MG63 (cell line): ENCODE measurements around the gene USP8. TPM values are rescaled to one million over a fixed set of nuclear protein-coding genes. Genes with fewer than 3 reads are reported as not detected.
"Not testable (repeated sequence)": the region's sequence is repeated elsewhere in the genome, so short reads cannot be mapped to it uniquely, and the experiment has no call there.

ENCODE experiments used
- DNase-seq: peaks from one replicate; pipeline ENCODE4 v3.0.0-alpha.2; 2020
- H3K27me3 ChIP-seq: fragments of 250-450 bp; sonication (Bioruptor Pico); 2 replicates; pipeline ENCODE4 v1.5.1; 2020; ENCODE audit warnings: mild to moderate bottlenecking, moderate library complexity
- H3K36me3 ChIP-seq: fragments of 250-450 bp; sonication (Bioruptor Pico); 2 replicates; pipeline ENCODE4 v1.5.1; 2020; ENCODE audit warnings: mild to moderate bottlenecking, moderate library complexity
- H3K4me3 ChIP-seq: fragments of 250-450 bp; sonication (Bioruptor Pico); 2 replicates; pipeline ENCODE4 v1.5.1; 2020; ENCODE audit warnings: mild to moderate bottlenecking, moderate library complexity
- H3K9me3 ChIP-seq: fragments of 250-450 bp; sonication (Bioruptor Pico); 2 replicates; pipeline ENCODE4 v1.5.1; 2020; ENCODE audit warnings: mild to moderate bottlenecking, moderate library complexity
- total RNA-seq: library from RNA; depleted of rRNA; stranded (reverse); fragments of >200 nt; shearing (Covaris generic); gene quantifications from 2 replicates; pipeline ENCODE4 v1.2.3, GENCODE V29; 2014; ENCODE audit warnings: low replicate concordance; rRNA removed

Gene USP8
- 48.0 and 81.2 TPM in 2 replicates for total RNA-seq

DNA sequence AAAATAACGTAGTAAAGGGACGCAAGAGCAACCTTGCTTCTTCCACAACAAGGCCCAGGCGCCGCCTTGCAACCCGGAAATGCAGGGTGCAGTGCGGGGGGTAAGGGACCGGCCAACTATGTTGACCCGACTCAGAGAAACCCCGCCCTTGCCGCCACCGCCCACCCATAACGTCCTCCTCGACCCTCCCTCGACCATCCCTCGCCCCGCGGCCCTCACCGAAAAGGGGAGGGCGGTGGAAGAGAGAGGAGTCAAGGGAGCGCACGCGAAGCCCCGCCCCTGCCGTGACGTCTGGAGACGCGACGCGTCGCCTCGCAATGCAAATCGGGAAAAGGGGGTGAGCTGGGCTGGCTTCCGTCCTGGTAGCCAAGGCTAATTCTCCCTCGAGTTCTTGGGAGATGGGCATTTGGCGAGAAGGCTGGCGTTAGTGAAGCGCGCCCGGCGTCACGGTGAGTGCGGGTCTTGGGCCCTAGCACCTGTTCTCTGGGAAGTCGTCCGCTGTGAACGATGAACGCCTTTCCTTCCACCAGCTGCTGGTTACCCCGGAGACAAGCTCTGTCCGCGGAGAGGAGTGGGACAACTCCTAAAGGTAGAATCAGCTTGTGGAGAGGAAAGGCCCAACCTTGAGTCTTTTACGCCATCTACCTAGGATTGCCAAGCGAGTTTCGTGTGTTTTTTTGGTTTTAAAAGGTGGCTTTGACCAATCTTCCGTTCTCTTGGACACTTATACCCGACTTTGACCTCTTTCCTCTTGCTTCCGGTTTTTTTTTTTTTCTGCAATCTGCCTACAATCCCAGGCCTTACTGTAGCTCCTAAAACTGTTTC, at the start of gene USP8:
Gene USP8, plus strand, starts transcription at position 340 of the 825 bp plus-strand sequence. CDS start 14,669 bp downstream, outside the sequence.
- DNase-seq = peak; percentile 99
- peak within 1 kb of the TSS; percentile 99 for H3K4me3 ChIP-seq
- peaks cover 14% of the 10 kb centered on the region for H3K36me3 ChIP-seq

DNA sequence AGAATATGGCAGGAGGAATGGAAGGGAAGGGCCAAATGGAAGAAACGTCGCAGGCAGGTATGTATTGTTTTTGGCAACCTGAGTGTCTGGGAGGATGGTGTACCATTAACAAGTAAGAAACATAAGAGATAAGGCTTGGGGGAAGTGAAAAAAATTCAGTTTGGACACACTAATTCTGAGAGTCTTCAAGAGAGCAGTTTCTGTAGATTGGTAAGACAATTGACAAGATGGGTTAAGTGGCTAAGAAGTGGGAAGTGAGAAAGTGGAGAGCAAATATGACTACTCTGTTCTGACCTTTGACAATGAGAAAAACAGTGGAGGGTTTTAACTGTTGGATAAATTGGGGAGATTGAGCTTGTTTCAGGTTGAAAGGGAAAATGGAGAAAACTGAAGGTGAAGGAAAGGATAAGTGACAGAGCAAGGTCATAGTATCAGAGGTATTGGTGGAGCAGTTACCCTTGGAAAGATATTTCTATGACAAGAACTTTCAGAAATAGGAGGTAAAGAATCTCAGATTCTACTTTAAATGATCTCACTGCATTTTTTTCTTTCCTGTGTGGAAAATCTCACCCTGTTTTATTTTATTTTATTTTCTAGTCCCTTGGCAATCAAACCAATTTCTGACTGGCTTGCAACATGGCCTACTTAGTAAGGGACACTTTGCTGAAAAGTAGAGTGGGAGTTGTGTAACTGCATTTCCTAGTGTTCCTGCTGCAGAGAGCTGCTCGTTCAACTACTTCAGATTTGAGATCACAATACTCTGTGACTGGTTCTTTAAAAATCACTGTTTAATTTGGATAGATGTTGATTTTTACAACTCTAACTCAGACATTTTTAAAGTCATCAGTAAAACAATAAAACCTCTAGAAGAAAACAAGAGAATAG, 46.1 kb upstream of the USP8 start:
- Histone ChIP-seq H3K27me3 (no peaks in the 10 kb centered on the region), H3K4me3 (no peak overlapping the region), H3K9me3 (no peaks in the 10 kb centered on the region), H3K36me3 (no peaks in the 10 kb centered on the region)
- no peak for DNase-seq

More for the DNA sequence above, at the start of gene USP8:
- H3K9me3 ChIP-seq = no peaks in the 10 kb centered on the region
- no peaks in the 10 kb centered on the region for H3K27me3 ChIP-seq

DNA sequence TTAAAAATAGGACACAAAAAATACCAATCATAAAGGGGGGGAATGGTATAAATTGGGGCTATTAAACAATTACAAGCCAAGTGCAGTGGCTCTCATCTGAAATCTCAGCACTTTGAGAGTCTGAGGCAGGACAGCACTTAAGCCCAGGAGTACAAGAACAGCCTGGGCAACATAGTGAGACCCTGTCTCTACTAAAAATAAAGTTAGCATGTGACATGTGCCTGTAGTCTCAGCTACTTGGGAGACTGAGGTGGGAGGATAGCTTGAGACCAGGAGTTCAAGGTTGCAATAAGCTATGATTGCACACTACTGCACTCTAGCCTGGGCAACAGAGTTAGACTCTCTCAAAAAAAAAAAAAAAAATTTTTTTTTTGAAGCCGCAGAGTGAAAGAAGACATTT, 45.4 kb upstream of the USP8 start:
- no peaks in the 10 kb centered on the region for H3K27me3 ChIP-seq
- no peaks in the 10 kb centered on the region for H3K9me3 ChIP-seq
- no peaks in the 10 kb centered on the region for H3K36me3 ChIP-seq
- no peak for DNase-seq
- H3K4me3 ChIP-seq = no peak overlapping the region

DNA sequence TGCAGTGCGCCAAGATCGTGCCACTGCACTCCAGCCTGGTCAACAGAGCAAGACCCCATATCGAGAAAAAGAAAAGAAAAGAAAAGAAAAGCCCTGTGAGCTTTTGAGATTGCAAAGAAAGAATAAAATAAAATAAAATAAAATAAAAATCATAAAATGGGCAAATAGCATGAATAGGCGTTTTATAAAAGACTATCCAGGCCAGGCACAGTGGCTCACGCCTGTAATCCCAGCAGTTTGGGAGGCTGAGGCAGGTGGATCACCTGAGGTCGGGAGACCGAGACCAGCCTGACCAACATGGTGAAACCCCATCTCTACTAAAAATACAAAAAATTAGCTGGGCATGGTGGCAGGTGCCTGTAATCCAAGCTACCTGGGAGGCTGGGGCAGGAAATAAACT, 44.8 kb upstream of the USP8 start:
- not testable (repeated sequence) for H3K9me3 ChIP-seq, H3K4me3 ChIP-seq, H3K27me3 ChIP-seq, DNase-seq, H3K36me3 ChIP-seq

DNA sequence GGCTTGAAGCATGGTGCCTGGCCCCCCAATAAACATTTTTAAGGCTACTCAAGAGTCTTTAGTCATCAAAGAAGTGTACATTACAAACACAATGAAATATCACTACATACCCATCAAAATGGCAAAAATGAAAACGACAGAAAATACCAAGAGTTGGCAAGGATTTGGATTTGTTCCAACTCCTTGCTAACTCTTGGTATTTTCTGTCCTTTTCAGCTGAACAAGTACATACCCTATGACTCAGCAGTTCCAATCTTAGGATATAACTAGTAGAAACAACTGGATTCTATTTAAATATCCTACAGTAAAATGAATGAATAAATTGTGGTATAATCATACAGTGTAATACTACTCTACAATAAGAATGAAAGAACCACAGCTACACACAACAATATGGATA, 44.1 kb upstream of the USP8 start:
- no peaks in the 10 kb centered on the region for H3K36me3 ChIP-seq
- H3K9me3 ChIP-seq = no peaks in the 10 kb centered on the region
- H3K27me3 ChIP-seq = no peaks in the 10 kb centered on the region
- no peak for DNase-seq
- H3K4me3 ChIP-seq = no peak overlapping the region

DNA sequence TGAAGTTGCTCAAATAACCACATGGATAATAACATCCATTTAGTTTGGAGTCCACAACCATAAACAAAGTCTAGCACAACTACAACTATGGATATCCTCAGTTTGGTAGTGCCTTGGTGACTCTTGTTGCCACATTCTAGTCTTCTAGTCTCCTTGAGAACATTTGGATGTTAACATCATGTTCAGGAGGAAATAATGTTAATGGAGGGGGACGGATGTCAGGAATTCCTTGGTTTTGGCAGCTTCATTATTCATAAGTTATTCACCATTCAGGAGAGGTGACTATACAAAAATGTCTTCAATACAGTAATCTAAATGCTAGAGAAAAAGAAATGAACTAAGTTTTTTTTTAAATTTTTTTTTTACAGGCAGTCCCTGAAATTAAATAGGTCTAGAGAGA, 42.8 kb upstream of the USP8 start:
- Histone ChIP-seq H3K36me3 (no peaks in the 10 kb centered on the region), H3K27me3 (no peaks in the 10 kb centered on the region), H3K9me3 (no peaks in the 10 kb centered on the region), H3K4me3 (no peak overlapping the region)
- DNase-seq = no peak

DNA sequence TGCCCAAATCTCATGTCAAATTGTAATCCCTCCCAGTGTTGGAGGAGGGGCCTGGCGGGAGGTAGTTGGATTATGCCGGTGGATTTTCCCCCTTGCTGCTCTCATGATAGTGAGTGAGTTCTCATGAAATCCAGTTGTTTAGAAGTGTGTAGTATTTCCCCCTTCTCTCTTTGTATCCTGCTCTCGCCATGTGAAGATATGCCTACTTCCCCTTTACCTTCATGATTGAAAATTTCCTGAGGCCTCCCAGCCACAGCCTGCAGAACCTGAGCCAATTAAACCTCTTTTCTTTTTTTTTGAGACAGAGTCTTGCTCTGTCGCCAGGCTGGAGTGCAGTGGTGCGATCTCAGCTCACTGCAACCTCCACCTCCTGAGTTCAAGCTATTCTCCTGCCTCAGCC, 41.8 kb upstream of the USP8 start:
- H3K9me3 ChIP-seq, H3K36me3 ChIP-seq, H3K4me3 ChIP-seq, H3K27me3 ChIP-seq, DNase-seq: not testable (repeated sequence)

DNA sequence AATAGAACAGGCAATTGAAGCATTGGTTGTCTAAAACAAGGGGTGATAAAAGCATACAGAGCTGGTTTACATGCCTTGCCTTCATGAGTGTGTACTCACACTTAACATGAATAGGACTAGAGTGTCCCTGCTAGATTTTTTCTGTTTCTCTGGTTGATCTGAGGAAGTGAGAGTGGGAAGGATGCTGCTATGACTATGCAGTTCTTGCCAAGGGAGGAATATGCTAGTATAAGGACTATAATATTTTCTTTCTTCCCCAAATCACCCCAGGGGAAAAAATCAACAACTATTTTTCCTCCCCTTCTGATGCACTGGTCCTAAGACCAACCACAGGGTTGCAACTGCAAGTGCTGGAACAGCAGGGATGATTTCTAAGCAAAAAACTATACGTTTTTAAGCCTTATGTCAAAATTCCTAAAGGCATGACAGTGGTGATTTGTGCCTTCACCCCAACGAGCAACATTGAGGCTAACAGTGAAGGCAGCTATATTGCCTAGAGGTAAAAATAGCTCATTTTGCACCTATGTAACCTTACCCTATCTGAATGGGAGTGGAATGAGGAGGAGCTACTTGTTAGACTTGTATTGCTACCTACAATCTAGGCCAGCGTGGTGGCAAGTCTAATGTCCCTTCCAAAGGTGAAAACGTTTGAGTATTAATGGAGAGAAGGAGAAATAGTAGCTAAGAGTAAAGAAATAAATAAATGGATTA, 33.5 kb upstream of the USP8 start:
- Histone ChIP-seq H3K4me3 (no peak overlapping the region), H3K27me3 (no peaks in the 10 kb centered on the region), H3K9me3 (no peaks in the 10 kb centered on the region), H3K36me3 (no peaks in the 10 kb centered on the region)
- DNase-seq = no peak

DNA sequence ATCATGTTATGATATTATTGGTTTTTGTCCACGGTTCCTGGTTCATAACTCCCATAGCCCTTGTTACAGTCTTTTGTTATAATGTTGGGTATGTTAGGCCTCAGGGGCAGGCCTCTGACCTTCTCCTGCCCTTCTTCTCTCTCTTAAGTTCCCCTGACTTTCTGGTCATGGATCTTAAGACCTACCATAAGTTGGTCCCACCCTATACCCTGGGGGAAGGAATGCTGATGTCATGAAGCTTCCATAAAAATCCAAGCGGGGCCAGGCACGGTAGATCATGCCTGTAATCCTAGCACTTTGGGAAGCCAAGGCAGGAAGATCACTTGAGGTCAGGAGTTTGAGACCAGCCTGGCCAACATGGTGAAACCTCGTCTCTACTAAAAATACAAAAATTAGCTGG, 32.6 kb upstream of the USP8 start:
- not testable (repeated sequence) for DNase-seq, H3K36me3 ChIP-seq

DNA sequence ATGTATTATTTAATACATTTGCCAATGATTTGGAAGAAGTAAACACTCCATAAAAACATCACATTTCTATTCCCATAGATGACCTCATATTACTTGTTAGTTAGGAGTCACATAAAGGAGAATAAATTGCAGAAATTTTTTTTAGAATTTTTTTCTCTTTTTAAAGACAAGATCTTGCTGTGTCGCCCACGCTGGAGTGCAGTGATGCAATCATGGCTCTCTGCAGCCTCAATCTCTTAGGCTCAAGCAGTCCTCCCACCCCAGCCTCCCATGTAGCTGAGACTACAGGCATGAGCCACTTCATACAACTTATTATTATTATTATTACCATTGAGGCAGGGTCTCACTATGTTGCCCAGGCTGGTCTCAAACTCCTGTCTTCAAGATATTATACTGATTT, 12.3 kb upstream of the USP8 start:
- DNase-seq = no peak
- no peaks in the 10 kb centered on the region for H3K36me3 ChIP-seq

More for the DNA sequence above, 32.6 kb upstream of the USP8 start:
- not testable (repeated sequence) for H3K9me3 ChIP-seq, H3K27me3 ChIP-seq, H3K4me3 ChIP-seq

DNA sequence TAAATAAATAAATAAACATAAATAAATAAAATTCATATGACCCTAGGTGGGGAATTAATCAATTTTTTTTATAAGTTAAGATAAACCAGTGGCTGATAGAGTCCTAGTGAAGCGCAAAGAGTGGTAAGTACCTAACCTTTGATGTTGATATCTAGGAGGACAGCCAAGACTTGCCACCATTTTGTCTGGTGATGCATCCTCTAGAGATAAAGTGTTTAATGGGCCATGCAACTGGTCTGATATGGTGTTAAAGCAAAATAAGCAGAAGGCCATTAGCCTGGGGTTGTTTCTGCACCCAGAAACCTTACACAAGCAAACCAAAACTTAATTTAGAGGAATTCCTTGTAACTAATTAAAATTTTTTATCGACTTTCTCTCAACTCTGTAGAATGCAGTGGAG, 9.6 kb upstream of the USP8 start:
- Histone ChIP-seq H3K4me3 (no peak overlapping the region), H3K27me3 (no peaks in the 10 kb centered on the region; the same call in 1 of the 2 replicates), H3K9me3 (no peaks in the 10 kb centered on the region), H3K36me3 (no peaks in the 10 kb centered on the region)
- no peak for DNase-seq

More for the DNA sequence above, 12.3 kb upstream of the USP8 start:
- Histone ChIP-seq H3K27me3 (no peaks in the 10 kb centered on the region; the same call in 1 of the 2 replicates), H3K9me3 (no peaks in the 10 kb centered on the region), H3K4me3 (no peak overlapping the region)

DNA sequence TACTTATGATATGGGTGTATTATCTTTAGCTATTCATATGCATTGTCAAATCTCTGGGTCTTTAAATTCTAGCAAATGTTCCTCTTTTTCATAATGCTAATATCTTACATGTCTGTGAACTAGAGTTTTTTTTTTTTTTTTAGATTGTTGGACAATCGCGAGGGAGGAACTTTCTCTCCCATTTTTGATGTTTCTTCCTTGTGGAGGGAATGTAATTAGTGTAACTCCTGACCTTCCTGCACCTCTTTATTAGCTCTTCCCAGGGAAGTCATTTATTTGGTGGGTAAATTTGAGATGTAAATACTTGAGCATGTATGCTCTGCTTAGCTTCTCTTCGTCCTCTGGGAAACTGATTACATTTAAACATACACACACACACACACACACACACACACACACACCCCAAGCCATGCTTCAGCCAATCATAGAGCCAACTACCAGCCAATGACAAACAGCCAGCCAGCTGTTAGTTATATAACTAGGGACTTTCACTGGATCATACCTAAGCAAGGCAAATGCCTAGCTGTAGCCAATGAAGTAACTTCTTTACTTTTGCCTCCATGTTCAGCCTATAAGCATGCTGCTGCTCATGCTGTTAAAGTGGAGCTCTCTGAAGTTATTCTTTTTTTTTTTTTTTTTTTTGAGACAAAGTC, 8.3 kb upstream of the USP8 start:
- Histone ChIP-seq H3K9me3 (no peaks in the 10 kb centered on the region), H3K36me3 (no peaks in the 10 kb centered on the region), H3K4me3 (no peak overlapping the region), H3K27me3 (no peaks in the 10 kb centered on the region)
- no peak for DNase-seq

DNA sequence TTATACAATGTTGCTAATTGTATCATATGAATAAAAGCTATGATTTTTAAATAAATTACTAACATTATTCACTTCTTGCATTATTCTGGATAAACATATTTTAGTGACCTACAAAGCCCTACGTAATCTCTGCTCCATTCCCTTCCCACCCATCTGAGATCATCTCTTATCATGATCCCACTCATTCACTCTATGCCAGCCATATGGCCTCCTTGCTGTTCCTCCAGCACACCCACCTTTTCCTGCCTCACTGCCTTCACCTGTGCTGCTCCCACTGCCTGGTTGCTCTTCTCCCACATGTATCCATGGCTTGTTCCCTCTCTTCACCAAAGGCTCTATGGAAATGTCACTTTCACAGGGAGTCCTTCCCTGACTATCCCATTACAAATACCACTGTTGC, 7.3 kb upstream of the USP8 start:
- Histone ChIP-seq H3K9me3 (no peaks in the 10 kb centered on the region), H3K27me3 (no peaks in the 10 kb centered on the region), H3K36me3 (no peaks in the 10 kb centered on the region), H3K4me3 (no peak overlapping the region)
- no peak for DNase-seq

DNA sequence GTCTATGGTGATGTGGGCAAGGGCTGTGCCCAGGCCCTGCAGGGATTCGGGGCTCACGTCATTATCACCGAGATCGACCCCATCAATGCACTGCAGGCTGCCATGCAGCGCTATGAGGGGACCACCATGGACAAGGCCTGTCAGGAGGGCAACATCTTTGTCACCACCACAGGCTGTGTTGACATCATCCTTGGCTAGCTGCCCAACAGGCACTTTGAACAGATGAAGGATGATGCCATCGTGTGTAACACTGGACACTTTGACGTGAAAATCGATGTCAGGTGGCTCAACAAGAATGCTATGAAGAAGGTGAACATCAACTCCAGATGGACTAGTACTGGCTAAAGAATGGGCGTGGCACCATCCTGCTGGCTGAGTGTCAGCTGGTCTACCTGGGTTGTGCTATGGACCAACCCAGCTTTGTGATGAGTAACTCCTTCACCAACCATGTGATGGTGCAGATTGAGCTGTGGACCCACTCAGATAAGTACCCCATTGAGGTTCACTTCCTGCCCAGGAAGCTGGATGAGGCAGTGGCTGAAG, 6.1 kb upstream of the USP8 start:
- Histone ChIP-seq H3K9me3 (no peaks in the 10 kb centered on the region), H3K4me3 (no peak overlapping the region), H3K36me3 (no peaks in the 10 kb centered on the region), H3K27me3 (no peaks in the 10 kb centered on the region)
- no peak for DNase-seq

DNA sequence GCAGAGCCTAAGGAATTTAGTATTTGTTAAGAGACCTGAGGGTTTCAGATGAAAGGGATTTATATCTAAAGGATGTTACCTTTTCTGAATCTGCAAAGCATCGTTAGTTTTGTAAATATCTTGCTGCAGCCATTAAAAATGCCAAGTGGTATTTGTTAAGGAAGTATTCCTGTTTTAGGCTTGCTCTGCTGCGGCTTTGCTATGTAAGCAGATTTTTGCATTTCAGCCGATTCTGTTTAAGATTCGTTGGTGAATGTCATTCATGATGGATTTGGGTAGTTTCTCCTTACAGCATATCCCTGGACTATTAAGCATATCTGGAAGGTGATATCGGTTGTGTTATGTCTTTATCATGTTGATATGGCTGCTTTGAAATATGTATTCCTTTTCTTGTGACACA, 1.0 kb downstream of the USP8 start:
- Histone ChIP-seq H3K36me3 (peaks cover 14% of the 10 kb centered on the region), H3K9me3 (no peaks in the 10 kb centered on the region), H3K27me3 (no peaks in the 10 kb centered on the region), H3K4me3 (peak overlapping the region; percentile 99)
- no peak for DNase-seq

DNA sequence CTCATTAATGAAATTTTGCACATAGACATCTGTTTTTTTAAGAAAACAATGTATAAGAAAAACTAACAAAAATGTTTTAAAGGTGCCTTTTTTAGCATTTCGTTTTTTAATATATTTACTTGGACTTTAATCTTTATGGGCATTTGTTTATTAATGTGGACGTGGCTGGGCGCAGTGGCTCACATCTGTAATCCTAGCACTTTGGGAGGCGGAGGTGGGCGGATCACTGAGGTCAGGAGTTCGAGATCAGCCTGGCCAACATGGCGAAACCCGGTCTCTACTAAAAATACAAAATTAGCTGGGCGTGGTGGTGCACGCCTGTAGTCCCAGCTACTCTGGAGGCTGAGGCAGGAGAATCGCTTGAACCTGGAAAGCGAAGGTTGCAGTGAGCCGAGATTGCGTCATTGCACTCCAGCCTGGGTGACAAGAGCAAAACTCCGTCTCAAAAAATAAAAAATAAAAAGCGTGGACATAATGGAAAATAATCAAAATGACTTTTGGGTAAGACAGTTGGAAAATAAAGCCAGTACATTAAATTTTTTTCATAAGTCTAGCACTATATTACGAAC, 1.6 kb downstream of the USP8 start:
- Histone ChIP-seq H3K36me3 (peaks cover 14% of the 10 kb centered on the region), H3K4me3 (peak overlapping the region; percentile 99)
- H3K9me3 ChIP-seq, H3K27me3 ChIP-seq, DNase-seq: not testable (repeated sequence)
